OCI-LY7 (cell line): Measurements from ENCODE around the gene KCND3. TPM values are rescaled to one million over a fixed set of nuclear protein-coding genes. Genes with fewer than 3 reads are reported as not detected.

Experiments used
- BruUV-seq: library from RNA; stranded (reverse); fragments of 400-500 nt; replicated peaks from 2 replicates; lab custom pipeline; 2021; lab: Mats Ljungman, UMichigan
- CTCF ChIA-PET: fragments of 300-600 bp; sonication (Branson Sonifier 250); formaldehyde crosslinking; loops from one replicate; lab custom pipeline; 2022; ENCODE audit warnings: antibody characterized with exemption; ENCODE audit not compliant: unreplicated experiment; lab: Charles Lee
- POLR2A ChIA-PET: fragments of 300-600 bp; sonication (Branson Sonifier 250); formaldehyde crosslinking; loops from one replicate; lab custom pipeline; 2022; ENCODE audit warnings: antibody characterized with exemption; lab: Charles Lee
- DNase-seq: peaks from one replicate; pipeline ENCODE4 v3.0.0-alpha.2; 2015; ENCODE audit warnings: low spot score
- H2AFZ ChIP-seq: fragments of 200-600 bp; sonication (generic), shearing (Covaris generic); 2 replicates; pipeline ENCODE4 v1.6.1; 2014; ENCODE audit warnings: mild to moderate bottlenecking, antibody characterized with exemption, low read length, moderate library complexity
- H3K27ac ChIP-seq: fragments of 200-600 bp; sonication (generic); 2 replicates; pipeline ENCODE4 v1.5.1; 2014; ENCODE audit warnings: mixed run types, low read depth, mild to moderate bottlenecking, moderate library complexity, low read length, inconsistent platforms; ENCODE audit not compliant: poor library complexity, severe bottlenecking
- H3K36me3 ChIP-seq: fragments of 200-600 bp; sonication (generic); 2 replicates; pipeline ENCODE4 v1.6.1; 2014; ENCODE audit warnings: mild to moderate bottlenecking, antibody characterized with exemption, low read length, moderate library complexity, mixed read lengths; ENCODE audit not compliant: insufficient read depth
- H3K4me1 ChIP-seq: fragments of 200-600 bp; sonication (generic); 2 replicates; pipeline ENCODE4 v1.5.1; 2014; ENCODE audit warnings: mild to moderate bottlenecking, low read length; ENCODE audit not compliant: insufficient read depth, poor library complexity, severe bottlenecking
- H3K4me2 ChIP-seq: fragments of 200-600 bp; sonication (generic); 2 replicates; pipeline ENCODE4 v1.6.1; 2014; ENCODE audit warnings: mild to moderate bottlenecking, low read length
- H3K4me3 ChIP-seq: fragments of 200-600 bp; sonication (generic); 2 replicates; pipeline ENCODE4 v1.5.1; 2014; ENCODE audit warnings: mild to moderate bottlenecking, low read depth, low read length; ENCODE audit not compliant: poor library complexity, severe bottlenecking
- H3K79me2 ChIP-seq: fragments of 200-600 bp; sonication (generic); 2 replicates; pipeline ENCODE4 v1.6.1; 2016; ENCODE audit warnings: low read depth, mild to moderate bottlenecking, low read length, moderate library complexity, mixed read lengths; ENCODE audit not compliant: insufficient read depth
- H3K9me2 ChIP-seq: fragments of 200-600 bp; sonication (generic); 2 replicates; pipeline ENCODE4 v1.6.1; 2016; ENCODE audit warnings: mild to moderate bottlenecking, low read length, mixed read lengths; ENCODE audit not compliant: insufficient read depth
- H3K9me3 ChIP-seq: fragments of 200-600 bp; sonication (generic); 2 replicates; pipeline ENCODE4 v1.6.1; 2014; ENCODE audit warnings: mild to moderate bottlenecking, mixed run types, low read length, mixed read lengths
- H4K20me1 ChIP-seq: fragments of 200-600 bp; sonication (generic); 2 replicates; pipeline ENCODE4 v1.6.1; 2014; ENCODE audit warnings: mild to moderate bottlenecking, antibody characterized with exemption, low read length, moderate library complexity, mixed read lengths; ENCODE audit not compliant: insufficient read depth
- EZH2phosphoT487 ChIP-seq: fragments of 200-600 bp; sonication (generic); IDR thresholded peaks from 2 replicates; pipeline ENCODE4 v1.6.1; 2018; ENCODE audit warnings: low read depth, borderline replicate concordance, mild to moderate bottlenecking, mixed run types, antibody characterized with exemption, low read length, moderate library complexity, mixed read lengths
- intact Hi-C: fragments of 100-400 bp; cut with micrococcal nuclease; formaldehyde crosslinking; loops from one replicate; pipeline ENCODE4 v1.10.0; 2022; ENCODE audit not compliant: unreplicated experiment
- total RNA-seq, 2 experiments: library from RNA; depleted of rRNA in 1 of 2; stranded (reverse); fragments of >200 nt in 1 of 2; shearing (Covaris generic) in 1 of 2; gene quantifications; 2 replicates each; pipeline ENCODE4 v1.2.3, GENCODE V29; 2014 to 2022
- TF ChIP-seq, protein P1 (sequence below): fragments of 200-600 bp; sonication (generic); conservative IDR thresholded peaks from 2 replicates; pipeline ENCODE4 v1.5.1; 2014; ENCODE audit warnings: mild to moderate bottlenecking, antibody characterized with exemption, low read length, moderate library complexity, mixed read lengths

The KCND3 gene
- total RNA-seq, 2 experiments from 2014 or later, result not detected

- no TSS peak for BruUV-seq
Observed at GRCh38 chr1:111924786-111925185, 64.7 kb downstream of the KCND3 start.

DNA sequence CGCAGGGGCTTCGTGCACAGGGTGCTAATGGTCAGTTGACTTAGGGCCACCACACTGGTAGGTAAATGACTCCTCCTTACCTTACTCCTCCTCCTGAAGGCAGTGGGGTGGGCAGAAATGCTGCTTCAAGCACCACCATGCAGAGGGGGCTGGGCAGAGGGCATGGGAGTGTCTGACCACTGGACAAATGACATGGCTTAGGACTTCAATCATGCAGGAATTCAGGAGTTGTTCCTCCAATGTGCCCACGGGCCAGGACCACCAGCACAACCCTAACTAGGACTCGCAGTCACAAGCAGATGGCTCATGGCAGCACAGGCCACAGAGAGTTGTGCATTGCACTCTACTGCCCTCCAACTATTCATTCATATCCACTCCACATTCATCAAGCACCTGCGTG is 65.7 kb downstream of the KCND3 start:
- Histone ChIP-seq H3K4me2 (no peak overlapping the region), H3K36me3 (no peaks in the 10 kb centered on the region), H3K79me2 (no peaks in the 10 kb centered on the region), H3K9me3 (no peaks in the 10 kb centered on the region), H4K20me1 (no peaks in the 10 kb centered on the region), H3K4me1 (no peaks in the 10 kb centered on the region), H3K9me2 (no peaks in the 10 kb centered on the region), H2AFZ (no peak overlapping the region), H3K27ac (no peak overlapping the region), H3K4me3 (no peak overlapping the region)
- no peak for DNase-seq
- ChIA-PET POLR2A (no interaction called here), CTCF (no interaction called here)
- intact Hi-C loops, result no loop called here
- no peak for TF ChIP-seq EZH2phosphoT487
- TF ChIP-seq, protein P1, sequence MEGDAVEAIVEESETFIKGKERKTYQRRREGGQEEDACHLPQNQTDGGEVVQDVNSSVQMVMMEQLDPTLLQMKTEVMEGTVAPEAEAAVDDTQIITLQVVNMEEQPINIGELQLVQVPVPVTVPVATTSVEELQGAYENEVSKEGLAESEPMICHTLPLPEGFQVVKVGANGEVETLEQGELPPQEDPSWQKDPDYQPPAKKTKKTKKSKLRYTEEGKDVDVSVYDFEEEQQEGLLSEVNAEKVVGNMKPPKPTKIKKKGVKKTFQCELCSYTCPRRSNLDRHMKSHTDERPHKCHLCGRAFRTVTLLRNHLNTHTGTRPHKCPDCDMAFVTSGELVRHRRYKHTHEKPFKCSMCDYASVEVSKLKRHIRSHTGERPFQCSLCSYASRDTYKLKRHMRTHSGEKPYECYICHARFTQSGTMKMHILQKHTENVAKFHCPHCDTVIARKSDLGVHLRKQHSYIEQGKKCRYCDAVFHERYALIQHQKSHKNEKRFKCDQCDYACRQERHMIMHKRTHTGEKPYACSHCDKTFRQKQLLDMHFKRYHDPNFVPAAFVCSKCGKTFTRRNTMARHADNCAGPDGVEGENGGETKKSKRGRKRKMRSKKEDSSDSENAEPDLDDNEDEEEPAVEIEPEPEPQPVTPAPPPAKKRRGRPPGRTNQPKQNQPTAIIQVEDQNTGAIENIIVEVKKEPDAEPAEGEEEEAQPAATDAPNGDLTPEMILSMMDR, result no peak
- no TSS peak for BruUV-seq

More at GRCh38 chr1:111924786-111925185, 64.7 kb downstream of the KCND3 start:
- intact Hi-C loops, result no loop called here
- Histone ChIP-seq H3K4me3 (no peak overlapping the region), H3K9me2 (no peaks in the 10 kb centered on the region), H2AFZ (no peak overlapping the region), H3K36me3 (no peaks in the 10 kb centered on the region), H3K9me3 (no peaks in the 10 kb centered on the region), H3K4me2 (no peak overlapping the region), H3K27ac (no peak overlapping the region), H3K79me2 (no peaks in the 10 kb centered on the region), H4K20me1 (no peaks in the 10 kb centered on the region), H3K4me1 (no peaks in the 10 kb centered on the region)
- POLR2A ChIA-PET, result no interaction called here
- no peak for DNase-seq
- CTCF ChIA-PET, result no interaction called here
- TF ChIP-seq EZH2phosphoT487, result no peak
- TF ChIP-seq, protein P1, result no peak

GRCh38 chr1:111921948-111922347 is 67.5 kb downstream of the KCND3 start:
- BruUV-seq, result no TSS peak
- H3K4me1 ChIP-seq, result no peaks in the 10 kb centered on the region
- no peak for DNase-seq
- no peak overlapping the region for H3K4me2 ChIP-seq
- H3K79me2 ChIP-seq, result no peaks in the 10 kb centered on the region
- no peaks in the 10 kb centered on the region for H4K20me1 ChIP-seq
- POLR2A ChIA-PET, result no interaction called here
- CTCF ChIA-PET, result no interaction called here
- no peak overlapping the region for H2AFZ ChIP-seq
- no peaks in the 10 kb centered on the region for H3K36me3 ChIP-seq
- H3K9me3 ChIP-seq, result no peaks in the 10 kb centered on the region
- no peak for TF ChIP-seq EZH2phosphoT487
- TF ChIP-seq, protein P1, result no peak
- H3K27ac ChIP-seq, result no peak overlapping the region
- no peak overlapping the region for H3K4me3 ChIP-seq
- intact Hi-C loops, result no loop called here
- H3K9me2 ChIP-seq, result no peaks in the 10 kb centered on the region
